Gastrocnemius medialis (tissue), 4 donors: ENCODE data around the gene JAKMIP1. TPM values are rescaled to one million over a fixed set of nuclear protein-coding genes. Genes with fewer than 3 reads are reported as not detected.

ENCODE experiments used
- ATAC-seq, 2 donors: fragments of 150-250 bp; one replicate each; pipeline ENCODE4 v1.9.1; 2016
- DNase-seq, 2 donors: peaks; one replicate each; pipeline ENCODE4 v3.0.0-alpha.2; 2019
- H3K27ac ChIP-seq, 4 donors: fragments of 200-600 bp; sonication (generic); 1 replicate in 1 of 4; 2 replicates in 3 of 4; pipeline ENCODE4 v1.5.1; 2016 to 2018; ENCODE audit warnings: mild to moderate bottlenecking in 2 of 4, moderate library complexity in 1 of 4
- H3K27me3 ChIP-seq, 3 donors: fragments of 200-600 bp; sonication (generic) in 2 of 3; 1 replicate in 1 of 3; 2 replicates in 2 of 3; pipeline versions ENCODE4 v1.5.1 to v1.6.0; 2016 to 2019; ENCODE audit warnings: mild to moderate bottlenecking in 1 of 3, moderate library complexity in 1 of 3
- H3K36me3 ChIP-seq, 2 donors: fragments of 200-600 bp; sonication (generic) in 1 of 2; one replicate each; pipeline ENCODE4 v1.5.1; 2017 to 2018
- H3K4me1 ChIP-seq, 2 donors: fragments of 200-600 bp; sonication (generic) in 1 of 2; one replicate each; pipeline ENCODE4 v1.5.1; 2016 to 2017; ENCODE audit warnings: mild to moderate bottlenecking in 2 of 2
- H3K4me3 ChIP-seq, 4 donors: fragments of 200-600 bp; sonication (generic) in 3 of 4; 1 replicate in 1 of 4; 2 replicates in 3 of 4; pipeline ENCODE4 v1.5.1; 2016 to 2019; ENCODE audit warnings: mild to moderate bottlenecking in 2 of 4
- H3K9me3 ChIP-seq, 3 donors: fragments of 200-600 bp; sonication (generic) in 2 of 3; 1 replicate in 1 of 3; 2 replicates in 2 of 3; pipeline ENCODE4 v1.5.1; 2016 to 2019
- CTCF ChIP-seq, 5 experiments: fragments of 450-650 bp in 3 of 5; fragments of 200-600 bp in 2 of 5; sonication (generic) in 2 of 5; IDR thresholded peaks in 4 of 5; conservative IDR thresholded peaks in 1 of 5; 1 replicate in 4 of 5; 2 replicates in 1 of 5; pipeline ENCODE4 v1.5.1; 2016 to 2019; ENCODE audit warnings: antibody characterized with exemption in 5 of 5, mild to moderate bottlenecking in 3 of 5, moderate library complexity in 3 of 5
- POLR2A ChIP-seq, 2 donors: fragments of 450-650 bp; IDR thresholded peaks; one replicate each; pipeline ENCODE4 v1.6.1; 2017; ENCODE audit warnings: antibody characterized with exemption in 2 of 2, mild to moderate bottlenecking in 2 of 2, moderate library complexity in 2 of 2
- in situ Hi-C, 4 donors: fragments of 200-750 bp; cut with MboI; loops; one replicate each; pipeline versions ENCODE4 v1.15.0 to v1.8.0; 2017; ENCODE audit warnings: low sequenced_read_pairs in 4 of 4
- intact Hi-C: fragments of 100-400 bp; cut with DNase I; formaldehyde crosslinking; loops from one replicate; pipeline ENCODE4 v1.15.1; 2023; ENCODE audit warnings: low total_unique reads
- total RNA-seq, 4 donors: library from RNA; depleted of rRNA; stranded (reverse); fragments of >200 nt; gene quantifications; one replicate each; pipeline versions ENCODE4 v1.1.0 to v1.2.3, GENCODE V29; 2016

JAKMIP1 gene
- under 1 TPM in 1 of 4 donors, not detected in 3; 0.62 TPM for total RNA-seq

GRCh38 chr4:6200011-6200921 lies at the start of gene JAKMIP1:
TSS of gene JAKMIP1 (minus strand) at chr4:6200549. CDS start at chr4:6112850, 87,699 bp downstream.
- no peaks in the 10 kb centered on the region for H3K9me3 ChIP-seq
- no peak within 1 kb of the TSS for H3K27ac ChIP-seq
- ATAC-seq (no peak), DNase-seq (peak; percentile 14 to 15)
- in situ Hi-C loops (no loop called here), intact Hi-C loops (no loop called here)
- peaks cover 6% of the 10 kb centered on the region in 2 donors for H3K4me1 ChIP-seq
- H3K4me3 ChIP-seq = peak within 1 kb of the TSS in 3 of 4 donors; percentile 13 to 48 (median 21)
- no peak for TF ChIP-seq CTCF (IDR thresholded peaks at IDR 0.05 in 4 of 5, conservative IDR thresholded peaks at IDR 0.05 in 1 of 5)
- TF ChIP-seq POLR2A (IDR thresholded peaks at IDR 0.05) = no peak
- H3K36me3 ChIP-seq = no peaks in the 10 kb centered on the region
- peaks cover 39 to 51% (median 40%) of the 10 kb centered on the region in 3 donors for H3K27me3 ChIP-seq

GRCh38 chr4:6248394-6248793 lies 48.0 kb upstream of the JAKMIP1 start:
- no peaks in the 10 kb centered on the region for H3K4me1 ChIP-seq
- H3K4me3 ChIP-seq = no peak overlapping the region
- DNase-seq = no peak
- no peak overlapping the region for H3K27ac ChIP-seq
- in situ Hi-C loops = no loop called here
- peaks cover 24 to 31% (median 28%) of the 10 kb centered on the region in 3 donors for H3K27me3 ChIP-seq
- ATAC-seq = no peak
- TF ChIP-seq POLR2A (IDR thresholded peaks at IDR 0.05) = no peak
- no peak for TF ChIP-seq CTCF (IDR thresholded peaks at IDR 0.05 in 4 of 5, conservative IDR thresholded peaks at IDR 0.05 in 1 of 5)
- intact Hi-C loops = no loop called here
- no peaks in the 10 kb centered on the region for H3K9me3 ChIP-seq
- H3K36me3 ChIP-seq = no peaks in the 10 kb centered on the region

GRCh38 chr4:6246170-6246634 lies 45.9 kb upstream of the JAKMIP1 start:
- Histone ChIP-seq H3K27me3 (peaks cover 24 to 39% (median 38%) of the 10 kb centered on the region in 3 donors), H3K36me3 (no peaks in the 10 kb centered on the region), H3K27ac (no peak overlapping the region), H3K4me3 (no peak overlapping the region), H3K4me1 (no peaks in the 10 kb centered on the region), H3K9me3 (no peaks in the 10 kb centered on the region)
- TF ChIP-seq CTCF (IDR thresholded peaks at IDR 0.05 in 4 of 5, conservative IDR thresholded peaks at IDR 0.05 in 1 of 5) (no peak), POLR2A (IDR thresholded peaks at IDR 0.05) (no peak)
- intact Hi-C loops (no loop called here), in situ Hi-C loops (no loop called here)
- no peak for DNase-seq
- ATAC-seq = no peak

- ATAC-seq (no peak), DNase-seq (no peak)
- H3K27ac ChIP-seq = no peak overlapping the region
- peaks cover 24 to 38% (median 38%) of the 10 kb centered on the region in 3 donors for H3K27me3 ChIP-seq
- H3K9me3 ChIP-seq = no peaks in the 10 kb centered on the region
- TF ChIP-seq CTCF (IDR thresholded peaks at IDR 0.05 in 4 of 5, conservative IDR thresholded peaks at IDR 0.05 in 1 of 5) = no peak
- TF ChIP-seq POLR2A (IDR thresholded peaks at IDR 0.05) = no peak
- intact Hi-C loops (no loop called here), in situ Hi-C loops (no loop called here)
- peak overlapping the region in 3 of 4 donors; percentile 9 to 32 (median 24) for H3K4me3 ChIP-seq
- H3K36me3 ChIP-seq = no peaks in the 10 kb centered on the region
- H3K4me1 ChIP-seq = no peaks in the 10 kb centered on the region
Measured at GRCh38 chr4:6245246-6246169, 45.2 kb upstream of the JAKMIP1 start.
